Neutrophil (primary cell): ENCODE results near the gene ETS1.

ENCODE experiments used
- H3K27ac ChIP-seq: fragments of 200-600 bp; sonication (generic); 2 replicates; pipeline ENCODE4 v1.5.1; 2016; ENCODE audit warnings: mild to moderate bottlenecking, moderate library complexity
- H3K27me3 ChIP-seq: fragments of 200-600 bp; sonication (generic); 2 replicates; pipeline ENCODE4 v1.6.0; 2016; ENCODE audit warnings: mild to moderate bottlenecking
- H3K36me3 ChIP-seq: fragments of 200-600 bp; sonication (generic); 2 replicates; pipeline ENCODE4 v1.5.1; 2017
- H3K4me1 ChIP-seq, 2 experiments: fragments of 200-600 bp in 1 of 2; sonication (generic) in 1 of 2; 1 replicate in 1 of 2; 2 replicates in 1 of 2; pipeline versions ENCODE4 v1.5.1 to v1.6.1; 2013 to 2016; ENCODE audit warnings: low read depth in 1 of 2, low read length in 1 of 2, mild to moderate bottlenecking in 1 of 2, moderate library complexity in 1 of 2; ENCODE audit not compliant: control insufficient read depth in 1 of 2, insufficient read depth in 1 of 2
- H3K4me3 ChIP-seq, 2 experiments: fragments of 200-600 bp in 1 of 2; sonication (generic) in 1 of 2; 1 replicate in 1 of 2; 2 replicates in 1 of 2; pipeline ENCODE4 v1.5.1; 2013 to 2016; ENCODE audit warnings: low read depth in 1 of 2, low read length in 1 of 2, mild to moderate bottlenecking in 1 of 2, moderate library complexity in 1 of 2
- H3K9me3 ChIP-seq: fragments of 200-600 bp; sonication (generic); 2 replicates; pipeline ENCODE4 v1.5.1; 2016
- TF ChIP-seq, protein P1 (sequence below): fragments of 200-600 bp; sonication (generic); IDR thresholded peaks from 2 replicates; pipeline ENCODE4 v1.5.1; 2016; ENCODE audit warnings: antibody characterized with exemption

The ETS1 gene

DNA sequence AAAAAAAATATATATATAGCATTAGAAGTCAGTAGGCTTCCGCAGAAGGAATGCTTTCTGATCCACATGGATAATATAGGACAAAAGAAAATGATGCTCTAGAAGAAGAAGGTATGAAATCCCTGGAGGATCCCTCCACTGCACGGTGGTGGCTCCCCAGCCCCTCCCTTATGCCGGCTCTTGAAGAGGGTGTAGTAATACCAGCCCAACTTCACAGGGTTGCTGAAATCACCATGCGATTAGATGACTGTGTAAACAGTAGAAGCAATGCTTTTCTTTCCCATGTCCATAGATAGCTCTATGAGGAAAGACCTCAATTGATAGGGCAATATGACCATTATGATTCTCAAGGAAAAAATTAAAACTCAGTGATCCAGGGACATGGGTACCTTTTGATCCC is 3.2 kb upstream of the ETS1 start:
- Histone ChIP-seq H3K27ac (no peak overlapping the region), H3K36me3 (no peaks in the 10 kb centered on the region), H3K27me3 (no peaks in the 10 kb centered on the region), H3K9me3 (no peaks in the 10 kb centered on the region), H3K4me1 (peaks cover 0 to 7% of the 10 kb centered on the region in 2 experiments), H3K4me3 (no peak overlapping the region)
- TF ChIP-seq, protein P1, sequence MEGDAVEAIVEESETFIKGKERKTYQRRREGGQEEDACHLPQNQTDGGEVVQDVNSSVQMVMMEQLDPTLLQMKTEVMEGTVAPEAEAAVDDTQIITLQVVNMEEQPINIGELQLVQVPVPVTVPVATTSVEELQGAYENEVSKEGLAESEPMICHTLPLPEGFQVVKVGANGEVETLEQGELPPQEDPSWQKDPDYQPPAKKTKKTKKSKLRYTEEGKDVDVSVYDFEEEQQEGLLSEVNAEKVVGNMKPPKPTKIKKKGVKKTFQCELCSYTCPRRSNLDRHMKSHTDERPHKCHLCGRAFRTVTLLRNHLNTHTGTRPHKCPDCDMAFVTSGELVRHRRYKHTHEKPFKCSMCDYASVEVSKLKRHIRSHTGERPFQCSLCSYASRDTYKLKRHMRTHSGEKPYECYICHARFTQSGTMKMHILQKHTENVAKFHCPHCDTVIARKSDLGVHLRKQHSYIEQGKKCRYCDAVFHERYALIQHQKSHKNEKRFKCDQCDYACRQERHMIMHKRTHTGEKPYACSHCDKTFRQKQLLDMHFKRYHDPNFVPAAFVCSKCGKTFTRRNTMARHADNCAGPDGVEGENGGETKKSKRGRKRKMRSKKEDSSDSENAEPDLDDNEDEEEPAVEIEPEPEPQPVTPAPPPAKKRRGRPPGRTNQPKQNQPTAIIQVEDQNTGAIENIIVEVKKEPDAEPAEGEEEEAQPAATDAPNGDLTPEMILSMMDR = no peak

DNA sequence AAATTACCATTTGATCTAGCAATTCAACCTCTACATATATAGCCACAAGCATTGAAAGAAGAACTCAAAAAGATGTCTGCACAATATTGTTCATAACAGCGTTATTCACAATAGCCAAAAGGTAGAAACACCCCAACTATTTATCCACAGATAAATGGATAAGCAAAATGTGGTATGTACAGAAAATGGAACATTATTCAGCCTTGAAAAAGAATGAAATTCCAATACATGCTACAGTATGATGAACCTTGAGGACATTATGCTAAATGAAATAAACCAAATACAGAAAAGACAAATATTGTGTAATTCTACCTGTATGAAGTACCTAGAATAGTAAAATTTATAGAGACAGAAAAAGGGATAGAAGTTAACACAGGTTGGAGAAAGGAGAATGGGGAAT is 2.6 kb upstream of the ETS1 start:
- peaks cover 0 to 12% of the 10 kb centered on the region in 2 experiments for H3K4me1 ChIP-seq
- no peaks in the 10 kb centered on the region for H3K9me3 ChIP-seq
- no peak overlapping the region for H3K27ac ChIP-seq
- no peaks in the 10 kb centered on the region for H3K27me3 ChIP-seq
- H3K4me3 ChIP-seq = no peak overlapping the region
- TF ChIP-seq, protein P1 = no peak
- H3K36me3 ChIP-seq = no peaks in the 10 kb centered on the region

DNA sequence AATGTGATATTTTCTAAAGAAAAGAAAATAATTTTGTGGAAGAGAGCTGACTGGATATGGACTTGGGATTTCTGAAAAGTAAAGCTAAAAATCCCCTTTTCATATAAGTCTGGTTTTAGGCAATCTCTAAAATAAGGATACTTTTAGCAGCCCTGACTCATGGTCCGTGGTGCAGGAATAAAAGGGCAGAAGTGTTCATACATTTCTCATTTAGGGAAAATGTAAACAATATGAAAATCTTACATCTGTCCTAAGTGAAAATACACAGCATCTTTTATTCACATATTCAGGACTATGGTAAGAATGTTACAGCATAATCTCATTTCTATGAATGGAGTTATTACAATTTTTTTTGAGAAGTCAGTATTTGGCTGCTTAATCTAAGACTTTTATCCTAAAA is 735 bp upstream of the ETS1 start:
- Histone ChIP-seq H3K36me3 (no peaks in the 10 kb centered on the region), H3K4me1 (peaks cover 16 to 29% of the 10 kb centered on the region in 2 experiments), H3K4me3 (no peak overlapping the region), H3K9me3 (no peaks in the 10 kb centered on the region), H3K27me3 (no peaks in the 10 kb centered on the region), H3K27ac (no peak overlapping the region)
- TF ChIP-seq, protein P1 = no peak

DNA sequence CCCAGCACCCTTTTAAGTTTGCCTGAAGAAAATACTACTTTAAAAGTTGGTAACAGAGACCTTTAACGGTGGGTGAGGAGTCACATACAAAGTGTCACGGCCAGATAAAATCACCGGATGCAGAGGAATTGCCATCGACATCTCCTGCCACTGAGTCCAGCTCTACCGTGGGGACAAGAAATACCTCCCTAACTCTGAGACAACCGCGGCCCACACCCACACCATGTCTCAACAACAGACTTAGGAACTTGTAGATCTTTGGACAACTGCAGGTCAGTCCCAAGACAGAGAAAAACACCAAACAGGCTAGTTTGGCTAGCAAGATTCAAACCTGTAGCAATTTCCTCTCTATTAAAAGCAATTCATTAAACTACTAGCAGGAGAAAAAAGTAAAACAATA is 669 bp downstream of the ETS1 start:
- H3K9me3 ChIP-seq = no peaks in the 10 kb centered on the region
- H3K27ac ChIP-seq = no peak overlapping the region
- H3K4me1 ChIP-seq = peaks cover 30 to 41% of the 10 kb centered on the region in 2 experiments
- H3K4me3 ChIP-seq = no peak overlapping the region
- TF ChIP-seq, protein P1 = no peak
- H3K36me3 ChIP-seq = no peaks in the 10 kb centered on the region
- H3K27me3 ChIP-seq = no peaks in the 10 kb centered on the region

DNA sequence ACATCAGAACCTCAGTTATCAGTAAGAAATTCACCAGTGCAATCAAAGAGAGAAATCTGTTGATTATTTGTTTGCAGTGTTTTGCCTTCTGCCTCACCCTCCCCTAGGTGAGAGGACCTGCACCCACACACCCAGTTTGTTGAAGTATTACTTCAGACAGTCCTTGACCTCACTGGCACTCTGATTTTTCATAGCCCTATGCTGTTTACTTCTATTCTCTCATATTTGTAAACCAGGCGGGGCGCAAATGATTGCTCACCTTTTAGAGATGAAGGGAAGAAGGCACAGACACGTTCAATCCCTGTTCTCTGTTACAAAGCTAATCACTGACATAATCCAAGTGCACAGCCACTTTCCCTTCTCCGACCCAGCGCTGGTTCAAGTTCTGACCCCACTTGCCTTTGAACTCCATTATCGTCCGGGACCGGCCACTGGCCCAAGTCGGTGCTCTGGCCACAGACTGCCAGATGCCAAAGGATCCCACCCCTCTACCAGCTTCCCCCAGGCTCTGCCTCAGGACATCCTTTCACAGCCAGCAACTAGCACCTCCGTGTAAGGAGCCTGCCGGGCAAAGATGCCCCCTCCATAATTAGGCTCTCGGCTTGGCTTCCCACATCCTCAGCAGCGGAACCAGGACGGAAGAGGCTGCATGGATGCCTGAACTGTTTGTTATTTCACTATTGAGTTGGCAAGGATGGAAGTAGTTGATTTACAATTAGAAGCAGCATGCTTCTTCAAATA is 1.7 kb downstream of the ETS1 start:
- H3K4me3 ChIP-seq = no peak overlapping the region
- no peak overlapping the region for H3K27ac ChIP-seq
- H3K27me3 ChIP-seq = no peaks in the 10 kb centered on the region
- peaks cover 40 to 51% of the 10 kb centered on the region in 2 experiments for H3K4me1 ChIP-seq
- TF ChIP-seq, protein P1 = no peak
- no peaks in the 10 kb centered on the region for H3K36me3 ChIP-seq
- no peaks in the 10 kb centered on the region for H3K9me3 ChIP-seq
